HL-60/S4 (cell line): ENCODE results near the gene ARMC9.
"Not testable (repeated sequence)": the region's sequence is repeated elsewhere in the genome, so short reads cannot be mapped to it uniquely, and the experiment has no call there.

Source experiments
- in situ Hi-C: fragments of 300-500 bp; cut with MboI; formaldehyde crosslinking; loops from 2 replicates; pipeline ENCODE4 v1.14.3; 2022; ENCODE audit warnings: low sequenced_read_pairs

Gene ARMC9

GRCh38 chr2:231278868-231279267, 80.4 kb downstream of the ARMC9 start:
- in situ Hi-C loops: no loop called here

DNA sequence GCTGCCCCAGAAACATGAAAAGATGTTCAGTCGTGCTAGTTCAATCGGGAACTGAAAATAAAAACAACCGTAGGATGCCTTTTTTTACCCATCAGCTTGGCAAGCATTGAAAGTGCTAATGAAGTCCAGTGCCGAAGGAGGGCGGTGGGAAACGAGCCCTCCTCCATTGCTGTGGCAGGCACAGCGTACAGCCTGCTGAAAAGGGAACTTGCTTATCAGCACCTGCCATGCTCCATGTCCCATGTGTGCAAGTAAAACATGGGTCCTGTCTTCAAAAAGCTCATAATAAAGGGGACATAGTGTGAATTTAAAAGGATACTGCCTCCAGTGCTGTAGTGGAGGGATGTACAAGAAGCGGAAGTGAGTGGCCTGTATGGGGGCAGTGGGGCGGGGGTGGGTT, 82.4 kb downstream of the ARMC9 start:
- in situ Hi-C loops: no loop called here

GRCh38 chr2:231284296-231284695, 85.9 kb downstream of the ARMC9 start:
- in situ Hi-C loops: no loop called here

DNA sequence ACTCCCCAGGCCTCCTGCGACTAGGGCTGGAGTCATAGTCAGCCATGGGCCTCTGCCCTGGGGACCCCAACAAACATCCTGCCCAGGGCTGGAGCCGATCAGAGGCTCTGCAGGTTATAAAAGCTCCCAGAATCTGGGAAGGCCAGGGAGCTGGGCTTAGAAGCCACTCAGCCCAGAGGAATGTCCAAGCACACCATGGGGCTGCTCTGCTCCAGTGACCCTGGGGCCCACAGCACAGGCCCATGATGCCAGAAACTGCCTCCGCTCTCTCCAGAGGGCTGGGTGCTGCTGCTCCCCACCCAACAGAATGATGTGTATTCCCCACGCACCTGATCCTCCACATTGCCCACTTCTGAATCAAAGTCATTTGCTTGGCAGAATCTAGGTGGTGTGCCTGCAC, 88.5 kb downstream of the ARMC9 start:
- in situ Hi-C loops: no loop called here

DNA sequence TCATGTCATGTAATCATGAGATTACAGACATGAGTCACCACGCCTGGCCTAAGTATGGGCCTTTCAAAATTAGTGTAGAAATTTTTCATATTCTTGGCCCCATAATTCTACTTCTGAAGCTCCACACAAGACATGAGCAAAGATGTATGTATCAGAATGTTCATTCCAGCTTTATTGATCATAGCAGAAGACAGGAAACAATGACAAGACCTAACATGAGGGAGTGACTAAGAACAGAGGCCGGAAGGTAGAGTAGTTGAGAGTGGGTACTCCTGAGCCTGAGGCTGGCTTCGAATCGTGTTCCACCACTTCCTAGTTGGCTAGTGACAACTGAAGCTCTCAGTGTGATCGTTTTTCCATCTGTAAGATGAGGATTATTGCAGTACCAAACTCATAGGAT, 89.3 kb downstream of the ARMC9 start:
- in situ Hi-C loops: no loop called here

GRCh38 chr2:231288590-231288989, 90.2 kb downstream of the ARMC9 start:
- in situ Hi-C loops: no loop called here

GRCh38 chr2:231290321-231291015, 92.0 kb downstream of the ARMC9 start:
- in situ Hi-C loops: loop anchor here (10.0 kb wide), 1 partner anchor 114 kb away; no protein-coding TSS in a partner anchor

DNA sequence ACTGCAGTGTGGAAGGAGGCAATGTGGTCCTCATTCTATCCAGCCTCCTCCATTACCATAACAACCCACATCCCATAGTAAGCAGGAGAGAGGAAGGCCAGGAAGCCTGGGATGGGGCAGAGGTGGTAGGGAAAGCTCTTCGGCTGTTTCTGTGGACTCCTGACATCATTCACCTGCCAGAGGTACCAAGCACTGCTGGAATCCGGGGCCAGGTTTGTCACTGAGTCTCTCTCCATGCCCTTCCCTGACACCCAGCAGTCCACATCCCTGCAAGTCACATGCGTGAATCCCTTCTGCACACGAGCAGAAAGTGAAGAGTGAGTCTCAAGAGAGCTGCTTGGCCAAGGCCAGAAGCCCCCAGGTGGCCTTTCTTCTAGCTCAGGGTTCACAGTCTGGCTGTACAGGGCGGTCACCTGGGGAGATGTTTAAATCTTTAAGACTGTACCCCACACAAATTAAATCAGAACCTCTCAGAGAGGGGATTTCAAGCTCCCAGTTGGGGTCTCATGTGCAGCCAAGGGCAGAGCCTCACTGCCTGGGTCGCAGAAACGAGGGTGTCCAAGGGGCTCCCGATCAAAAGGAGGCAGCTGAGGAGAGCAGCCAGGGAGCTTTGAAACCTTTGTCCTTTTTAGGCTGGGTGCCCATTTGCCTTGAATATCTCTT, 94.2 kb downstream of the ARMC9 start:
- in situ Hi-C loops: loop anchor here (10.0 kb wide), 1 partner anchor 112 kb away; no protein-coding TSS in a partner anchor

DNA sequence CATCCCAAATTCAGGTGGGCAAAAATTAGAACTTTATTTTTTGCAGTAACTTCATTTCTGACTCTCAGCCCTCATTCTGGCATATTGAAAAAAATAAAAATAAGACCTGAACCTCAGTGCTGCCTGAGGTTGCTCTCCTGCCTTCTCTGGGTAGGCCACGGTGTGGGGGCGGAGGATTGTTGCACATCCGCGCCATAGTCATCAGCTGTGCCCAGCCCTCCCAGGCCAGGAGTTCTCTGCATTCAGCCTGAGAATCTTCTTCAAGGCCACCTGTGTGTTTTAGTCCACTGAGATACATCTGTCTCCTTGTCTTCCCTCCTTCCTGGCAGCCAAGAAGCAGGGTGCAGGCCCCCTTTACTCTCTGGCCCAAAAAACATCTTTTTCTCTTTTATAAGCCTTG, 94.7 kb downstream of the ARMC9 start:
- in situ Hi-C loops: loop anchor here (10.0 kb wide), 1 partner anchor 112 kb away; no protein-coding TSS in a partner anchor

DNA sequence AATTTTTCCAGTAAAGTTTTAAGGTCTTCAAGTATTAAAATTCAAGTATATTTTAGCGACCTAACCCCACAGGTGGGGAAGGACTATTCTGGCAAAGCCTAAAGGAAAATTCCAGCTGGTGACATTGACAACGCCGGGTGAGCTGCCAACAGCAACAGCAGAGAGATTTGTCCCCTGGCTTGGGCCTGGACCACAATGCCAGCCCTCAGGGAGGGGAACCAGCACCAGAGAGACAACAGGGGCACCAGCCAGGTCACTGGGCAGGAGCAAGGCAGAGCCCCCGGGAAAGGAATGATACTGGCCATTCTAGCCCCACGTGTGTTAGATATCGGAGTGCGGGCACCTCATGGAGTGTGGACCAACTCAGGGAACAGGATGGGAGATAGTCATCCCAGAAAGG, 95.7 kb downstream of the ARMC9 start:
- in situ Hi-C loops: loop anchor here (10.0 kb wide), 1 partner anchor 111 kb away; no protein-coding TSS in a partner anchor

- in situ Hi-C loops: loop anchor here (10.0 kb wide), 1 partner anchor 110 kb away; no protein-coding TSS in a partner anchor
Measured at GRCh38 chr2:231294571-231295362, 96.3 kb downstream of the ARMC9 start.

DNA sequence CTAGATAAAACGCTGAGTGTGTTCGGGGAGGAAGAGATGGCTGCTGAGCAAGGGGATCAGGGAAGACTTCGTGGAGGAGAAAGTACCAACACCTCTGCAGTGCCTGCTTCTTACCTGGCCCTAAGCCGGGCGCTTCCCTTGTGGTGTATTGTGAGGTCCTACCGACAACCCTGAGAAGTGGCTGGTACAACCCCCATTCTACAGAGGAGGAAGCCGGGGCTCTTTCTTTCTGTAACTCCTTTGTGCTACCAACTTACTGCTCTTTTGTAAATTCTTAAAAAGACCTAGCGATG, 96.9 kb downstream of the ARMC9 start:
- in situ Hi-C loops: loop anchor here (10.0 kb wide), 1 partner anchor 109 kb away; no protein-coding TSS in a partner anchor

DNA sequence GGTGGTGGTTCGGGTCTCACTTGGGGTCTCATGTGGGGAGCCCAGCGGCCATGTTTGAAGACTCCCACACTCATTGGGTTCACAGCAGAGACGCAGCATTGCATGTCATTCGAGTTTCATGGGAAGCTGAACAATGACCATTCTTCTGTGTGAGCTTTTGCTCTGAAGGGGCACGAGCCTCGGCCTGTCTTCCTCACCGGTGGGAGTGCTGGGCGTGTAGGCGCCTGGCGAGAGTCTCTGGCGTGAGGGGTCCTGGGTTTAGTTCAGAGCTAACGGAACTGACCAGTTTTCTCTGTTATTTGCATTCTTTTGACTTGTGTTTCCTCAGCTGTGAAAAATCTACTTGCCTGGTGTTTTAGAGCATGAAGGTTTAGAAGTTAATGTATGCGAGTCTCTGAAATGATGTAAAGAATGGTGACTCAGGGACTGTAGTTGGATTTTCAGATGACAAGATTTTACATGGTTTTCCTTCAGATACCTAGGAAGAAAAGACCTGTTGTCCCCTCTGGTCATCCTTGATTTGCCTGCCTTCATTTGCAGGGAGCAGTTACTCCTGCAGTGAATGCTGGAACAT, 98.1 kb downstream of the ARMC9 start:
- in situ Hi-C loops: loop anchor here (10.0 kb wide), 1 partner anchor 108 kb away; no protein-coding TSS in a partner anchor

DNA sequence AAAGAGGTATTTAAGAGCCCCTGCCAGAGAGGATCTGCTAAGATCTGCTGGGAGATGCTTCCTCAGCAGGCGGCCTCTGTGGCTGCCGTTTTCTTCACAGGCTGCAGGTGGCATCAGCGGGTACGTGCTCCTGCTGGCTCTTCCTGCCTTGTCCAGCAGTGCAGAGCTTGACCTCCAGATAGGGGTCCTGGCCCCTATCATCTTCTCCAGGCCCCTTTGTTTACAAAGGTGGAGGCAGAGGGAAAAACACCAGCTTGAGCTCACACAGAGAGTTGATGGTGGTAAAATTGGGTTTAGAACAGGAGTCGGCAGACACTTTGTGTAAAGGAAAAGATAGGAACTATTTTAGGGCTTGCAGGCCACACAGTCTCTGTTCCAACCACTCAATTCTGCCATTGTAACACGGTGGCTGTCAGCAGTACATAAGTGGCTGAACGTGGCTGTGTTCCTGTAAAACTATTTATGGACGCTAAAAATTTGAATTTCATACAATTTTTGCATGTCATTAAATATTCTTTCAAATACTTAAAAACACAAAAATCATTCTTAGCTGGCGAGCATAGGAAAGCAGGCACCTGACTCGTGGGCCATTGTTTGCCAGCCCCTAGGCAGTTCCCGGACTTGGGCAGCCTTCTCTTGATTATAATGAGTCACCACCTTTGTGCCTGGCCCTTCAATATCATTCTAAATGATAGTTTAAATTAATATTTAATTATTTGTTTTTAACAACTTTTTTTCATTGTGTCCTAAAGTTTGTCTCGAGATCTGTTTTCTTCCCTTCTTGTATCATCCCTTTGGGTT, 98.9 kb downstream of the ARMC9 start:
- in situ Hi-C loops: loop anchor here (10.0 kb wide), 1 partner anchor 107 kb away; no protein-coding TSS in a partner anchor

DNA sequence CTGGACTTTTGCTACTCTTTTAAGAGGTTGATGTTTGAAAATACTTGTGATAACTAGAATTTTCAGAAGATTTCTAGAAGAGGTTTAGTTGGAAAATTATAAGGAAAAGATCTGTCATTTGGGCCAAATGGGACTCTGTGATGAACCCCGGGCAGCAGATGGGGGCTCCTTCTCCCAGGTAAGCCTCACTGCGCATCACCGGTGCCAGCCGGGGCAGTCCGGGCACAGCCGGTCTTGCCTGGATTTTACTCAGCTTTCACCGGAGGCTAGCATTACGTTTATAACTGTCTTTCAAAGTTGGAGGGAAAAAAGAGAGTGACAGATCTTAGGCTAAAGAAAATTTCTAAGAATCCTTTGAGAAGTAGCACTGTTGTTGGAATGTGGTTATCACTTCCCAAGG, 99.7 kb downstream of the ARMC9 start:
- in situ Hi-C loops: loop anchor here (10.0 kb wide), 1 partner anchor 107 kb away; no protein-coding TSS in a partner anchor

DNA sequence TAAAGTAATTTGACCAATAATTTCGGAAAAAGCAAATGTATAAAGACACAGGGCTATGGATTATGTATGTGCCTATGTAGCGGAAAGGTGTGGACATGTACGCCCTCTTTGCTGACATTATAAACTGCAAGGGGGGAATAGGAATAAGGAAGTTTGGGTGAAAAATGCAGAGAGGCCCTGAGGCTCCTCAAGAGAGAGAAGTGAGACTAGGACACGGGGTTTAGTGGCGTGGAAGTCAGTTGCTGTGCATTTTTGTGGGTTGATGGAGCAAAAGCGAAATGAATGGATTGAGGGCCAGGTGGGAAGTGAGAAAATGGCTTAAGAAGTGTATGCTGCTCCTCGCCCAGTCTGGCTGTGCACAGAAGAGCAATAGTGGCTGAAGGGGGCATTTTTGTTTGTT, 100.8 kb downstream of the ARMC9 start:
- in situ Hi-C loops: loop anchor here (10.0 kb wide), 1 partner anchor 106 kb away; no protein-coding TSS in a partner anchor

- in situ Hi-C loops: no loop called here
Measured at GRCh38 chr2:231300020-231300721, 101.7 kb downstream of the ARMC9 start.

DNA sequence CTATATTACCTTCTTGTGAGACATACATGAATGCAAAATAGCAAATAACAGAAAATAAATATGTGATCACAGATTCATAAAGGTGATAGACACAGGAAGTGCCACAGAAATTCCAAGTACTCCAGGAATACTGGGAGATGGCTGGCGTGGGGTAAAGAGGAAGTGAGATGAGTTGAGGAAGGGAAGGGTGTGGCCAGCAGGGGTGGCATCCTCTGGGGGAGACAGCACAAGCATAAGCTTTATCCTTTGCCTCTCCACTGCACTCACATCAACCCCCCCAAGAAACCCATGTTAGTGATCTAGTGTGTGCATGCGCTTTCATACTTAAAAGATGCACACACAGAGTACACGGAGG, 102.3 kb downstream of the ARMC9 start:
- in situ Hi-C loops: no loop called here

GRCh38 chr2:231304259-231304658, 105.8 kb downstream of the ARMC9 start:
- in situ Hi-C loops: not testable (repeated sequence)

DNA sequence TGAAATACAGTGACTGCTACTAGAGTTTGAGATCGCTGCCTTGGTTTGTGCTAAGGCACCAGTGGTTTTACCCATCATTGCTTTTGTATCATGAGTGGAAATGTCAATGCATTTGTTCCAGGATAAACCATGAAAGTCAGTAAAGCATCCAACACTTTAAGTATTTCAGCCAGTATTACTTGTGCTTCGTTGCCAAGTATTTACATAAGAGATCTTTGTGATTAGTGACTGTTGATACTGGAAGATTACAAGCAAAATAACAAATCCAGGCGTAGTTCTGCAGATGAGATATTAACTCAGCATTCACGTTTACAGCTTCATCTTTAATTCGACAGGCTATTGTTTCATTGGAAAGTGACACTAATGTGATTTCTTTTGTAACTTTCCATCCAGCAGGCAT, 106.8 kb downstream of the ARMC9 start:
- in situ Hi-C loops: no loop called here
